GM21528 (cell line): Measurements from ENCODE around the gene HIVEP3.

Experiments used
- ATAC-seq: cut with Tn5 transposase; IDR thresholded peaks from one replicate; pipeline ENCODE4 v1.9.1; 2021; ENCODE audit warnings: mild to moderate bottlenecking, moderate library complexity; ENCODE audit not compliant: unreplicated experiment, low FRiP score

Gene HIVEP3

GRCh38 chr1:41642922-41643821 is 275.6 kb downstream of the HIVEP3 start:
- ATAC-seq = no peak

GRCh38 chr1:41641941-41642527 is 276.7 kb downstream of the HIVEP3 start:
- ATAC-seq = no peak

GRCh38 chr1:41641475-41641814 is 277.3 kb downstream of the HIVEP3 start:
- no peak for ATAC-seq

- no peak for ATAC-seq
Measured at GRCh38 chr1:41640756-41641474, 277.8 kb downstream of the HIVEP3 start.

GRCh38 chr1:41640141-41640751 is 278.5 kb downstream of the HIVEP3 start:
- no peak for ATAC-seq

- no peak for ATAC-seq
Measured at GRCh38 chr1:41639332-41639936, 279.3 kb downstream of the HIVEP3 start.

- no peak for ATAC-seq
Measured at GRCh38 chr1:41638086-41639024, 280.4 kb downstream of the HIVEP3 start.

- ATAC-seq = no peak
Measured at GRCh38 chr1:41637367-41637766, 281.4 kb downstream of the HIVEP3 start.

- no peak for ATAC-seq
Measured at GRCh38 chr1:41633764-41634163, 285.0 kb downstream of the HIVEP3 start.

- no peak for ATAC-seq
Measured at GRCh38 chr1:41632781-41633575, 285.7 kb downstream of the HIVEP3 start.

GRCh38 chr1:41631971-41632370 is 286.8 kb downstream of the HIVEP3 start:
- no peak for ATAC-seq

GRCh38 chr1:41631154-41631553 is 287.6 kb downstream of the HIVEP3 start:
- no peak for ATAC-seq

- ATAC-seq = no peak
Measured at GRCh38 chr1:41629571-41629970, 289.2 kb downstream of the HIVEP3 start.

GRCh38 chr1:41629141-41629540 is 289.6 kb downstream of the HIVEP3 start:
- ATAC-seq = no peak

- no peak for ATAC-seq
Measured at GRCh38 chr1:41627491-41628280, 291.0 kb downstream of the HIVEP3 start.

- ATAC-seq = no peak
Measured at GRCh38 chr1:41626616-41627375, 291.9 kb downstream of the HIVEP3 start.

GRCh38 chr1:41626146-41626545 is 292.6 kb downstream of the HIVEP3 start:
- ATAC-seq = no peak
